Mesodermal cell (in vitro differentiated cells): Measurements from ENCODE around the gene SELENOH.

Source experiments
- H3K27ac ChIP-seq: 2 replicates; pipeline ENCODE4 v1.7.0; 2013; ENCODE audit warnings: mild to moderate bottlenecking, low read depth, low read length, moderate library complexity; ENCODE audit not compliant: severe bottlenecking
- H3K36me3 ChIP-seq: 2 replicates; pipeline ENCODE4 v1.7.1; 2013; ENCODE audit warnings: mild to moderate bottlenecking, low read length, moderate library complexity; ENCODE audit not compliant: control insufficient read depth, insufficient read depth
- H3K4me1 ChIP-seq: one replicate; pipeline ENCODE4 v1.7.1; 2013; ENCODE audit warnings: mild to moderate bottlenecking, low read length; ENCODE audit not compliant: insufficient read depth, control insufficient read depth, poor library complexity, severe bottlenecking
- H3K4me3 ChIP-seq: 2 replicates; pipeline ENCODE4 v1.7.0; 2013; ENCODE audit warnings: low read length, control low read depth, mild to moderate bottlenecking; ENCODE audit not compliant: insufficient read depth, poor library complexity, severe bottlenecking; ENCODE audit errors: extremely low read depth
- H3K9me3 ChIP-seq: 2 replicates; pipeline ENCODE4 v1.7.1; 2013; ENCODE audit warnings: mild to moderate bottlenecking, low read length, moderate library complexity; ENCODE audit not compliant: control insufficient read depth
- WGBS, 2 experiments: methylation state at CpG; one replicate each; pipeline ENCODE4 v1.1.5; 2013; ENCODE audit warnings: missing lambda C conversion rate in 2 of 2; ENCODE audit not compliant: insufficient coverage in 2 of 2; 5-methylcytosine and 5-hydroxymethylcytosine counted together

The SELENOH gene

GRCh38 chr11:57745206-57745605 is 3.9 kb downstream of the SELENOH start:
- H3K4me1 ChIP-seq = peaks cover 5% of the 10 kb centered on the region
- WGBS, 2 experiments = 100% methylated on average over 2 to 5 of the region's 5 CpGs
- no peak overlapping the region for H3K27ac ChIP-seq
- H3K4me3 ChIP-seq = no peak overlapping the region
- peaks cover 53% of the 10 kb centered on the region for H3K36me3 ChIP-seq
- no peaks in the 10 kb centered on the region for H3K9me3 ChIP-seq

- H3K9me3 ChIP-seq = no peaks in the 10 kb centered on the region
- H3K36me3 ChIP-seq = peaks cover 53% of the 10 kb centered on the region
- 80% methylated on average over 1 of the region's 1 CpG; no CpG with 5 or more reads in 1 of the 2 experiments for WGBS, 2 experiments
- H3K4me3 ChIP-seq = no peak overlapping the region
- peaks cover 3% of the 10 kb centered on the region for H3K4me1 ChIP-seq
- H3K27ac ChIP-seq = no peak overlapping the region
These were observed 5.6 kb downstream of the SELENOH start for GRCh38 chr11:57746920-57747319.

GRCh38 chr11:57751176-57751575 is 9.9 kb downstream of the SELENOH start:
- H3K4me3 ChIP-seq = no peak overlapping the region
- H3K9me3 ChIP-seq = no peaks in the 10 kb centered on the region
- H3K36me3 ChIP-seq = peaks cover 12% of the 10 kb centered on the region
- H3K4me1 ChIP-seq = no peaks in the 10 kb centered on the region
- H3K27ac ChIP-seq = no peak overlapping the region

GRCh38 chr11:57751676-57752253 is 10.5 kb downstream of the SELENOH start, which contains the start of gene BTBD18:
Gene BTBD18, minus strand, starts transcription at chr11:57751819. Its CDS starts 631 bp downstream, at chr11:57751188.
- Histone ChIP-seq H3K36me3 (peaks cover 6% of the 10 kb centered on the region), H3K4me1 (no peaks in the 10 kb centered on the region), H3K27ac (no peak within 1 kb of the TSS), H3K9me3 (no peaks in the 10 kb centered on the region), H3K4me3 (no peak within 1 kb of the TSS)
- WGBS, 2 experiments = 45 to 64% methylated on average over 5 to 7 of the region's 10 CpGs

- WGBS, 2 experiments = 92 to 97% methylated on average over 18 to 30 of the region's 30 CpGs
- Histone ChIP-seq H3K9me3 (no peaks in the 10 kb centered on the region), H3K27ac (no peak overlapping the region), H3K4me1 (no peaks in the 10 kb centered on the region), H3K36me3 (peaks cover 4% of the 10 kb centered on the region), H3K4me3 (no peak overlapping the region)
These were observed 11.7 kb downstream of the SELENOH start for GRCh38 chr11:57752954-57753353.

- Histone ChIP-seq H3K4me3 (no peak overlapping the region), H3K27ac (no peak overlapping the region), H3K9me3 (no peaks in the 10 kb centered on the region), H3K4me1 (no peaks in the 10 kb centered on the region), H3K36me3 (no peaks in the 10 kb centered on the region)
- 86 to 100% methylated on average over 1 of the region's 3 CpGs for WGBS, 2 experiments
These were observed 16.9 kb downstream of the SELENOH start for GRCh38 chr11:57758174-57758573.

GRCh38 chr11:57761301-57762234 is 20.3 kb downstream of the SELENOH start, which contains the start of gene CTNND1:
Gene CTNND1, plus strand, starts transcription at chr11:57761802. Its CDS starts 29,677 bp downstream, at chr11:57791479.
- Histone ChIP-seq H3K9me3 (no peaks in the 10 kb centered on the region), H3K4me1 (peaks cover 11% of the 10 kb centered on the region), H3K36me3 (peaks cover 16% of the 10 kb centered on the region), H3K4me3 (peak within 1 kb of the TSS; percentile 78), H3K27ac (peak within 1 kb of the TSS; percentile 94)
- 0 to 7% methylated on average over 5 to 9 of the region's 13 CpGs for WGBS, 2 experiments

GRCh38 chr11:57762235-57762861 is 21.1 kb downstream of the SELENOH start:
- H3K4me1 ChIP-seq = peaks cover 11% of the 10 kb centered on the region
- no peaks in the 10 kb centered on the region for H3K9me3 ChIP-seq
- peak overlapping the region; percentile 78 for H3K4me3 ChIP-seq
- peak overlapping the region; percentile 94 for H3K27ac ChIP-seq
- H3K36me3 ChIP-seq = peaks cover 24% of the 10 kb centered on the region
- 0% methylated on average over 3 to 4 of the region's 9 CpGs for WGBS, 2 experiments

- Histone ChIP-seq H3K9me3 (no peaks in the 10 kb centered on the region), H3K27ac (peak overlapping the region; percentile 17), H3K4me1 (peaks cover 11% of the 10 kb centered on the region), H3K4me3 (peak overlapping the region; percentile 78), H3K36me3 (peaks cover 33% of the 10 kb centered on the region)
- WGBS, 2 experiments = 0% methylated on average over 1 of the region's 1 CpG; no CpG with 5 or more reads in 1 of the 2 experiments
These were observed 22.3 kb downstream of the SELENOH start for GRCh38 chr11:57763568-57763967.

- Histone ChIP-seq H3K36me3 (peaks cover 35% of the 10 kb centered on the region), H3K4me3 (peak overlapping the region; percentile 78), H3K27ac (no peak overlapping the region), H3K4me1 (peaks cover 11% of the 10 kb centered on the region), H3K9me3 (no peaks in the 10 kb centered on the region)
- WGBS, 2 experiments = 20 to 40% methylated on average over 1 of the region's 4 CpGs
These were observed 22.7 kb downstream of the SELENOH start for GRCh38 chr11:57764021-57764420.
